HepG2 (cell line): ENCODE data around the gene TRIM7. TPM values are rescaled to one million over a fixed set of nuclear protein-coding genes. Genes with fewer than 3 reads are reported as not detected.

Experiments
- GMEB1 ChIP-seq: sonication (generic); formaldehyde crosslinking; IDR thresholded peaks from 2 replicates; pipeline ENCODE4 v1.5.1; 2020; ENCODE audit warnings: missing genetic modification reagents, mild to moderate bottlenecking, borderline replicate concordance
- GMEB2 ChIP-seq: IDR thresholded peaks from 2 replicates; pipeline ENCODE4 v1.6.1; 2016; ENCODE audit warnings: missing biosample characterization, missing genetic modification reagents, low read depth
- HIVEP1 ChIP-seq: sonication (generic); formaldehyde crosslinking; IDR thresholded peaks from 2 replicates; pipeline ENCODE4 v1.4.0; 2020; ENCODE audit warnings: mild to moderate bottlenecking, missing genetic modification reagents
- HNF1A ChIP-seq, 2 experiments: sonication (generic) in 1 of 2; formaldehyde crosslinking in 1 of 2; IDR thresholded peaks; 2 replicates each; pipeline versions ENCODE4 v1.4.0 to v1.6.1; 2016 to 2020; ENCODE audit warnings: borderline replicate concordance in 1 of 2, low read depth in 1 of 2, mild to moderate bottlenecking in 1 of 2, missing genetic modification reagents in 1 of 2
- HNF4G ChIP-seq, 2 experiments: sonication (generic) in 1 of 2; formaldehyde crosslinking in 1 of 2; IDR thresholded peaks; 2 replicates each; pipeline versions ENCODE4 v1.4.0 to v1.6.1; 2011 to 2020; ENCODE audit warnings: borderline replicate concordance in 2 of 2, low read depth in 2 of 2, mild to moderate bottlenecking in 2 of 2, low read length in 1 of 2, missing genetic modification reagents in 1 of 2, moderate library complexity in 1 of 2
- IRF2 ChIP-seq: IDR thresholded peaks from 2 replicates; pipeline ENCODE4 v1.6.1; 2018; ENCODE audit warnings: missing genetic modification reagents, missing compliant biosample characterization
- MAF1 ChIP-seq: sonication (generic); formaldehyde crosslinking; IDR thresholded peaks from 2 replicates; pipeline ENCODE4 v1.5.0; 2020; ENCODE audit warnings: missing genetic modification reagents, borderline replicate concordance
- SAP130 ChIP-seq: IDR thresholded peaks from 2 replicates; pipeline ENCODE4 v1.6.1; 2016; ENCODE audit warnings: low read depth
- STAG1 ChIP-seq: sonication (generic); formaldehyde crosslinking; IDR thresholded peaks from 2 replicates; pipeline ENCODE4 v1.4.0; 2020; ENCODE audit warnings: missing genetic modification reagents
- ZBTB43 ChIP-seq: sonication (generic); formaldehyde crosslinking; conservative IDR thresholded peaks from 2 replicates; pipeline ENCODE4 v1.4.0; 2020; ENCODE audit warnings: missing genetic modification reagents
- ZBTB49 ChIP-seq: sonication (generic); formaldehyde crosslinking; IDR thresholded peaks from 2 replicates; pipeline ENCODE4 v1.4.0; 2020; ENCODE audit warnings: missing genetic modification reagents, borderline replicate concordance
- ZNF12 ChIP-seq: sonication (generic); formaldehyde crosslinking; IDR thresholded peaks from 2 replicates; pipeline ENCODE4 v1.5.0; 2020; ENCODE audit warnings: missing genetic modification reagents
- ZNF253 ChIP-seq: sonication (generic); formaldehyde crosslinking; IDR thresholded peaks from 2 replicates; pipeline ENCODE4 v1.8.0; 2022; ENCODE audit warnings: mild to moderate bottlenecking, missing genetic modification reagents, borderline replicate concordance
- ZNF383 ChIP-seq: sonication (generic); formaldehyde crosslinking; IDR thresholded peaks from 2 replicates; pipeline ENCODE4 v1.4.0; 2020; ENCODE audit warnings: missing genetic modification reagents, mild to moderate bottlenecking, borderline replicate concordance
- ZNF567 ChIP-seq: sonication (generic); formaldehyde crosslinking; IDR thresholded peaks from 2 replicates; pipeline ENCODE4 v1.8.1; 2023; ENCODE audit warnings: mild to moderate bottlenecking, missing genetic modification reagents, borderline replicate concordance
- polyA plus RNA-seq, 8 experiments: library from polyadenylated mRNA; depleted of rRNA in 3 of 8; stranded (reverse) in 7 of 8; unstranded in 1 of 8; fragments of >200 nt; fragmentation: Illumina TruSeq in 4 of 8; extraction: Trizol in 4 of 8; gene quantifications; 2 replicates each; pipeline versions ENCODE4 v1.2.1 to v1.2.3, GENCODE V29; 2011 to 2016; ENCODE audit warnings: low read depth in 4 of 8, missing spikeins in 1 of 8, mixed read lengths in 1 of 8; ENCODE audit not compliant: insufficient read depth in 1 of 8
- total RNA-seq, 5 experiments: library from RNA; depleted of rRNA; stranded (reverse); fragments of >200 nt; fragmentation: Illumina TruSeq; extraction: Trizol; gene quantifications; 2 replicates each; pipeline ENCODE4 v1.2.3, GENCODE V29; 2016; ENCODE audit warnings: low read depth in 1 of 5

The TRIM7 gene
- total and polyA plus RNA-seq, 2 of the 13 experiments (the other 11 are each of a cell fraction or from before 2014, with no cell fraction given): 0.13 TPM; not detected in 1

- TF ChIP-seq GMEB1 (peak; percentile 67), ZNF567 (CRISPR knock-in tag) (no peak), ZNF253 (CRISPR knock-in tag) (no peak), HIVEP1 (CRISPR knock-in tag) (0 out of 2 replicates have a peak, but pooled peaks have one; percentile 5), ZNF383 (no peak), HNF1A (IDR thresholded peaks at IDR 0.05; ENCODE audit: low read depth) (no peak), HNF1A (CRISPR knock-in tag; IDR thresholded peaks at IDR 0.05; ENCODE audit: borderline replicate concordance) (peak; percentile 46; the same call in 1 of the 2 replicates), ZNF12 (peak; percentile 15; the same call in 1 of the 2 replicates), ZBTB49 (CRISPR knock-in tag) (no peak), IRF2 (CRISPR knock-in tag) (no peak), MAF1 (CRISPR knock-in tag) (no peak; the same call in 1 of the 2 replicates), GMEB2 (no peak), STAG1 (no peak), HNF4G (IDR thresholded peaks at IDR 0.05; ENCODE audit: borderline replicate concordance, low read depth, low read length) (no peak), HNF4G (CRISPR knock-in tag; IDR thresholded peaks at IDR 0.05; ENCODE audit: borderline replicate concordance, low read depth) (no peak), ZBTB43 (CRISPR knock-in tag) (0 out of 2 replicates have a peak, but pooled peaks have one; percentile 37), SAP130 (CRISPR knock-in tag) (peak; percentile 66)
Measured at GRCh38 chr5:181246276-181247049, 41.5 kb upstream of the TRIM7 start (continued).
